AG04449 (cell line): ENCODE measurements around the gene CHD2.
"Not testable (repeated sequence)": the region's sequence is repeated elsewhere in the genome, so short reads cannot be mapped to it uniquely, and the experiment has no call there.

Source experiments
- CTCF ChIA-PET: fragments of 350-600 bp; formaldehyde crosslinking; extraction: SDS; loops from one replicate; lab custom pipeline; 2021; ENCODE audit warnings: antibody characterized with exemption; lab: Yijun Ruan, JAX
- POLR2A ChIA-PET: fragments of 400-600, 350-600 bp; formaldehyde crosslinking; extraction: SDS; loops from one replicate; lab custom pipeline; 2020; ENCODE audit warnings: antibody characterized with exemption, inconsistent platforms; lab: Yijun Ruan, JAX
- DNase-seq: peaks from one replicate; pipeline ENCODE4 v3.0.0-alpha.2; 2010; ENCODE audit warnings: low read depth, low spot score
- H3K4me3 ChIP-seq: 2 replicates; pipeline ENCODE4 v1.5.1; 2011; ENCODE audit warnings: low read depth, mild to moderate bottlenecking, control low read depth, low read length
- TF ChIP-seq, protein P1 (sequence below): IDR thresholded peaks from one replicate; pipeline ENCODE4 v1.5.1; 2011; ENCODE audit warnings: mild to moderate bottlenecking, moderate library complexity, low read length, control low read depth, inconsistent platforms; ENCODE audit not compliant: insufficient read depth; ENCODE audit errors: missing control alignments

CHD2 gene

GRCh38 chr15:93037820-93038705 is 137.9 kb downstream of the CHD2 start:
- ChIA-PET POLR2A (no interaction called here), CTCF (interaction anchor here (1.0 to 14.8 kb wide), 15 partner anchors 9 to 1286 kb away, joined by 3 to 184 read pairs (median 6); no protein-coding TSS in a partner anchor)
- TF ChIP-seq, protein P1, sequence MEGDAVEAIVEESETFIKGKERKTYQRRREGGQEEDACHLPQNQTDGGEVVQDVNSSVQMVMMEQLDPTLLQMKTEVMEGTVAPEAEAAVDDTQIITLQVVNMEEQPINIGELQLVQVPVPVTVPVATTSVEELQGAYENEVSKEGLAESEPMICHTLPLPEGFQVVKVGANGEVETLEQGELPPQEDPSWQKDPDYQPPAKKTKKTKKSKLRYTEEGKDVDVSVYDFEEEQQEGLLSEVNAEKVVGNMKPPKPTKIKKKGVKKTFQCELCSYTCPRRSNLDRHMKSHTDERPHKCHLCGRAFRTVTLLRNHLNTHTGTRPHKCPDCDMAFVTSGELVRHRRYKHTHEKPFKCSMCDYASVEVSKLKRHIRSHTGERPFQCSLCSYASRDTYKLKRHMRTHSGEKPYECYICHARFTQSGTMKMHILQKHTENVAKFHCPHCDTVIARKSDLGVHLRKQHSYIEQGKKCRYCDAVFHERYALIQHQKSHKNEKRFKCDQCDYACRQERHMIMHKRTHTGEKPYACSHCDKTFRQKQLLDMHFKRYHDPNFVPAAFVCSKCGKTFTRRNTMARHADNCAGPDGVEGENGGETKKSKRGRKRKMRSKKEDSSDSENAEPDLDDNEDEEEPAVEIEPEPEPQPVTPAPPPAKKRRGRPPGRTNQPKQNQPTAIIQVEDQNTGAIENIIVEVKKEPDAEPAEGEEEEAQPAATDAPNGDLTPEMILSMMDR, result no peak
- H3K4me3 ChIP-seq, result no peak overlapping the region
- no peak for DNase-seq

GRCh38 chr15:93039562-93040287 is 139.6 kb downstream of the CHD2 start:
- H3K4me3 ChIP-seq, POLR2A ChIA-PET, DNase-seq: not testable (repeated sequence)
- CTCF ChIA-PET, result interaction anchor here (0.6 to 1.9 kb wide), 3 partner anchors 11 to 1080 kb away, joined by 3 to 10 read pairs (median 5); no protein-coding TSS in a partner anchor

GRCh38 chr15:93040288-93041158 is 140.4 kb downstream of the CHD2 start:
- no peak for DNase-seq
- H3K4me3 ChIP-seq, result no peak overlapping the region

GRCh38 chr15:93041159-93041547 is 141.0 kb downstream of the CHD2 start:
- DNase-seq, result no peak
- H3K4me3 ChIP-seq, result no peak overlapping the region
- ChIA-PET CTCF (interaction anchor here (1.6 to 1.9 kb wide), 3 partner anchors 13 to 1079 kb away, joined by 5 to 10 read pairs (median 7); no protein-coding TSS in a partner anchor), POLR2A (no interaction called here)
- TF ChIP-seq, protein P1, result no peak

More at GRCh38 chr15:93040288-93041158, 140.4 kb downstream of the CHD2 start:
- CTCF ChIA-PET, result interaction anchor here (1.6 to 1.9 kb wide), 3 partner anchors 12 to 1080 kb away, joined by 5 to 10 read pairs (median 7); no protein-coding TSS in a partner anchor
- TF ChIP-seq, protein P1, result no peak
- POLR2A ChIA-PET, result no interaction called here

DNA sequence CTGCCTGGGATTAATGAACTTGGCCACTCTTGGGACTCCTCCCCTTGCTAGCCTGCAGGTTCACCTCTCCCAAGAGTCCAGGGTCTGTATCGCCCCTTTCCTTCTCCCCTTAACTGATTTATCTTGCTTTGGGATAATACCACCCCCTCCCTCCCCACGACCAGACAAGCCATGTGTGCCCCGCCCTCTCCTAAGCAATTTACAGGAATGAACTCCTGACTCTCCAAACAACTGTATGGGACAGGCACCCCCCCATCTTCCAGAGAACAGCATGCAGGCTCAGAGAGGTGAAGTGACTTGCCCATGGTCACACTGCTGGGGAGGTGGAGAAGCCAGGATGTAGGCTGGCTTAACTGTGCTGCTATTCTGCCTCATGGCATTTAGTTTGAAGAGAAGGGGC is 142.1 kb downstream of the CHD2 start:
- ChIA-PET CTCF (interaction anchor here (0.9 kb wide), 1 partner anchor 1078 kb away, joined by 3 read pairs; no protein-coding TSS in a partner anchor), POLR2A (no interaction called here)
- H3K4me3 ChIP-seq, result no peak overlapping the region
- DNase-seq, result no peak
- TF ChIP-seq, protein P1, result no peak
